ENCODE data around the gene ASIP.

DNA sequence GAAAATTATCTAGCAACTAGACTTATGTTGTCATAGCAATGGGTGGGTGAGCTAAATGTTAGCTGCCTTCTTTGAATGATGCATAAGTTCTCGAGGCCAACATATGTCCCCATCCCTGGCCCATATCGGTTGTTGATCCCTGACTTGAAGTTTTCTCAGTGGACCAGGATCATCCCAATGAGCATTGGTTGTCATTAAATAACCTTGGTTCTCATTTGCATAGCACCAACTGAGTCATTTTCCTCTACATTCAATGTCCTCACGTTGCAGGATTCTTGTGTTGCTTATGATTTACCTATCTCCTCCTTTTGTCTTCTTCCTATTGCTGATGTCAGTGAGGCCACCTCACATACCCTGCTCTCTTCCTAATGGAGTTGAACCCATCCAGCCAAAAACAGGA, 74.0 kb downstream of the ASIP start:
- TF ChIP-seq NFIC (IDR thresholded peaks at IDR 0.05; ENCODE audit: low read length) (no peak), CHD4 (IDR thresholded peaks at IDR 0.05; ENCODE audit: borderline replicate concordance, low read length) (no peak), PITX1 (CRISPR knock-in tag; IDR thresholded peaks at IDR 0.05) (no peak), SNAPC2 (CRISPR knock-in tag; IDR thresholded peaks at IDR 0.05) (no peak), TCF12 (IDR thresholded peaks at IDR 0.05) (no peak), TCF12 (CRISPR knock-in tag; IDR thresholded peaks at IDR 0.05) (no peak), KDM5B (CRISPR knock-in tag; IDR thresholded peaks at IDR 0.05; ENCODE audit: borderline replicate concordance) (no peak), ZNF296 (CRISPR knock-in tag; conservative IDR thresholded peaks at IDR 0.05) (no peak), ZNF776 (CRISPR knock-in tag; IDR thresholded peaks at IDR 0.05) (no peak)
- TF ChIP-seq, protein P1, sequence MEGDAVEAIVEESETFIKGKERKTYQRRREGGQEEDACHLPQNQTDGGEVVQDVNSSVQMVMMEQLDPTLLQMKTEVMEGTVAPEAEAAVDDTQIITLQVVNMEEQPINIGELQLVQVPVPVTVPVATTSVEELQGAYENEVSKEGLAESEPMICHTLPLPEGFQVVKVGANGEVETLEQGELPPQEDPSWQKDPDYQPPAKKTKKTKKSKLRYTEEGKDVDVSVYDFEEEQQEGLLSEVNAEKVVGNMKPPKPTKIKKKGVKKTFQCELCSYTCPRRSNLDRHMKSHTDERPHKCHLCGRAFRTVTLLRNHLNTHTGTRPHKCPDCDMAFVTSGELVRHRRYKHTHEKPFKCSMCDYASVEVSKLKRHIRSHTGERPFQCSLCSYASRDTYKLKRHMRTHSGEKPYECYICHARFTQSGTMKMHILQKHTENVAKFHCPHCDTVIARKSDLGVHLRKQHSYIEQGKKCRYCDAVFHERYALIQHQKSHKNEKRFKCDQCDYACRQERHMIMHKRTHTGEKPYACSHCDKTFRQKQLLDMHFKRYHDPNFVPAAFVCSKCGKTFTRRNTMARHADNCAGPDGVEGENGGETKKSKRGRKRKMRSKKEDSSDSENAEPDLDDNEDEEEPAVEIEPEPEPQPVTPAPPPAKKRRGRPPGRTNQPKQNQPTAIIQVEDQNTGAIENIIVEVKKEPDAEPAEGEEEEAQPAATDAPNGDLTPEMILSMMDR (CRISPR knock-in tag; IDR thresholded peaks at IDR 0.05) = no peak
- TF ChIP-seq, protein P2, sequence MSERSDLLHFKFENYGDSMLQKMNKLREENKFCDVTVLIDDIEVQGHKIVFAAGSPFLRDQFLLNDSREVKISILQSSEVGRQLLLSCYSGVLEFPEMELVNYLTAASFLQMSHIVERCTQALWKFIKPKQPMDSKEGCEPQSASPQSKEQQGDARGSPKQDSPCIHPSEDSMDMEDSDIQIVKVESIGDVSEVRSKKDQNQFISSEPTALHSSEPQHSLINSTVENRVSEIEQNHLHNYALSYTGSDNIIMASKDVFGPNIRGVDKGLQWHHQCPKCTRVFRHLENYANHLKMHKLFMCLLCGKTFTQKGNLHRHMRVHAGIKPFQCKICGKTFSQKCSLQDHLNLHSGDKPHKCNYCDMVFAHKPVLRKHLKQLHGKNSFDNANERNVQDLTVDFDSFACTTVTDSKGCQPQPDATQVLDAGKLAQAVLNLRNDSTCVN (CRISPR knock-in tag; IDR thresholded peaks at IDR 0.05; ENCODE audit: borderline replicate concordance) = no peak
- TF ChIP-seq, protein P3, sequence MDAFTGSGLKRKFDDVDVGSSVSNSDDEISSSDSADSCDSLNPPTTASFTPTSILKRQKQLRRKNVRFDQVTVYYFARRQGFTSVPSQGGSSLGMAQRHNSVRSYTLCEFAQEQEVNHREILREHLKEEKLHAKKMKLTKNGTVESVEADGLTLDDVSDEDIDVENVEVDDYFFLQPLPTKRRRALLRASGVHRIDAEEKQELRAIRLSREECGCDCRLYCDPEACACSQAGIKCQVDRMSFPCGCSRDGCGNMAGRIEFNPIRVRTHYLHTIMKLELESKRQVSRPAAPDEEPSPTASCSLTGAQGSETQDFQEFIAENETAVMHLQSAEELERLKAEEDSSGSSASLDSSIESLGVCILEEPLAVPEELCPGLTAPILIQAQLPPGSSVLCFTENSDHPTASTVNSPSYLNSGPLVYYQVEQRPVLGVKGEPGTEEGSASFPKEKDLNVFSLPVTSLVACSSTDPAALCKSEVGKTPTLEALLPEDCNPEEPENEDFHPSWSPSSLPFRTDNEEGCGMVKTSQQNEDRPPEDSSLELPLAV (CRISPR knock-in tag; conservative IDR thresholded peaks at IDR 0.05; ENCODE audit: low read depth) = no peak
- TF ChIP-seq, protein P4, sequence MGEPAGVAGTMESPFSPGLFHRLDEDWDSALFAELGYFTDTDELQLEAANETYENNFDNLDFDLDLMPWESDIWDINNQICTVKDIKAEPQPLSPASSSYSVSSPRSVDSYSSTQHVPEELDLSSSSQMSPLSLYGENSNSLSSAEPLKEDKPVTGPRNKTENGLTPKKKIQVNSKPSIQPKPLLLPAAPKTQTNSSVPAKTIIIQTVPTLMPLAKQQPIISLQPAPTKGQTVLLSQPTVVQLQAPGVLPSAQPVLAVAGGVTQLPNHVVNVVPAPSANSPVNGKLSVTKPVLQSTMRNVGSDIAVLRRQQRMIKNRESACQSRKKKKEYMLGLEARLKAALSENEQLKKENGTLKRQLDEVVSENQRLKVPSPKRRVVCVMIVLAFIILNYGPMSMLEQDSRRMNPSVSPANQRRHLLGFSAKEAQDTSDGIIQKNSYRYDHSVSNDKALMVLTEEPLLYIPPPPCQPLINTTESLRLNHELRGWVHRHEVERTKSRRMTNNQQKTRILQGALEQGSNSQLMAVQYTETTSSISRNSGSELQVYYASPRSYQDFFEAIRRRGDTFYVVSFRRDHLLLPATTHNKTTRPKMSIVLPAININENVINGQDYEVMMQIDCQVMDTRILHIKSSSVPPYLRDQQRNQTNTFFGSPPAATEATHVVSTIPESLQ (CRISPR knock-in tag; conservative IDR thresholded peaks at IDR 0.05) = no peak

All from HepG2 (cell line).